Upper lobe of right lung (tissue), 1 donor: ENCODE data around the gene AGBL3. TPM values are rescaled to one million over a fixed set of nuclear protein-coding genes. Genes with fewer than 3 reads are reported as not detected.
A peak's percentile ranks its signal among the peaks of the same experiment; 100 is the strongest.

ENCODE experiments used
- ATAC-seq: fragments of 200-7000 bp; cut with Tn5 transposase; one replicate; pipeline ENCODE4 v1.9.1; 2020; ENCODE audit warnings: mild to moderate bottlenecking, moderate library complexity
- DNase-seq: peaks from one replicate; pipeline ENCODE4 v3.0.0-alpha.2; 2020
- H3K27ac ChIP-seq: fragments of 200-600 bp; one replicate; pipeline ENCODE4 v1.8.0; 2022
- H3K27me3 ChIP-seq: fragments of 200-600 bp; one replicate; pipeline ENCODE4 v1.8.0; 2022; ENCODE audit warnings: mild to moderate bottlenecking
- H3K36me3 ChIP-seq: fragments of 200-600 bp; one replicate; pipeline ENCODE4 v1.8.0; 2022
- H3K4me1 ChIP-seq: fragments of 200-600 bp; one replicate; pipeline ENCODE4 v1.8.0; 2022
- H3K4me3 ChIP-seq: fragments of 200-600 bp; one replicate; pipeline ENCODE4 v1.8.0; 2022; ENCODE audit warnings: mild to moderate bottlenecking
- H3K9me3 ChIP-seq: fragments of 200-600 bp; one replicate; pipeline ENCODE4 v1.8.0; 2022
- CTCF ChIP-seq: fragments of 200-600 bp; IDR thresholded peaks from one replicate; pipeline ENCODE4 v1.8.0; 2022; ENCODE audit warnings: antibody characterized with exemption
- intact Hi-C: fragments of 100-400 bp; cut with DNase I; formaldehyde crosslinking; loops from one replicate; pipeline ENCODE4 v1.11.0; 2022
- total RNA-seq: library from RNA; stranded (reverse); fragmentation: NEBNext Ultra II Directional; extraction: Animal tissue kit (Norgen Biotek cat#: 25700); gene quantifications from one replicate; pipeline ENCODE4 v1.2.1, GENCODE V29; 2021
- donor health status: DM: no; HTN: yes; CAD: no; lungs with severe emphysema.

The AGBL3 gene
- total RNA-seq, 1 donor from 2014 or later, result 3.9 TPM

DNA sequence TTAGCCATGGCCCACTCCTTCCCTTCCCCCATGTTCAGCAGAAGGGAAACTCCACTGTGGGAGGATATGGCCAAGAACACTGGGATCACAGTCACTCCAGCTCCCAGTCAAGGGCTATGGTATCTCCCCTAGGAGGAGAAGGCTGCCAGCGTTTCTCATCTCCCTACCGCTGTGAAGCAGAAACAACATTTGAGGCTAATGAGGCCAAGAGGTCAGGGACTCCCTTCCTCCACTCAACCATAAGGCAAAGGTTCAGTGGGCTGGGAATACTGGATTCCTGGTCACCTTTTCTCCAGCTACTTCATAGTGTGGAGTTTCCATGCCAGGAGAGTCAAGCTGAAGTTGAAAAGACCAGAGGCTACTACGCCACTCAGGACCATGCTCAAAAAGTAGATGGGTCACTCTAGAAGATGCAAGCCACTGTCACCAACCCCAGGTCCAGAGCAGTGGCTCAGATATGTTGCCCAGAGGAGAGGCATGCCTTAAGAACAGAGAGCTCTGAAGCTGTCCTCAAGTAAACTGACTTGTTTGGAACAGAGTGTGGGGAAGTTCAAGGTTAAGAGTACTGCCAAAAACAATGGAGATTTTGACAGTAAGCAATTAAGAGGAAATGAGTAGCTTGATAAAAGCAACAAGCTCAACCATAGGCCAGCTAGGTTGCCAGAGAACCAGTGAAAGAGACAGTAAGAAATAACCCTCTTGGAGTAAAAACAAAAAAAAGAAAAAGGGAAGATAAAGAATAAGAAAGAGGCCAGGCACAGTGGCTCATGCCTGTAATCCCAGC lies 157.8 kb downstream of the AGBL3 start:
- ATAC-seq, result no peak

GRCh38 chr7:135147341-135147898 lies 161.1 kb downstream of the AGBL3 start:
- Histone ChIP-seq H3K27ac (peak overlapping the region; percentile 96), H3K27me3 (no peaks in the 10 kb centered on the region), H3K4me1 (peaks cover 43% of the 10 kb centered on the region), H3K36me3 (no peaks in the 10 kb centered on the region), H3K4me3 (peak overlapping the region; percentile 61), H3K9me3 (no peaks in the 10 kb centered on the region)
- no peak for TF ChIP-seq CTCF
- intact Hi-C loops, result no loop called here
- peak; percentile 41 for ATAC-seq
- DNase-seq, result no peak

More for the DNA sequence above, 157.8 kb downstream of the AGBL3 start:
- Histone ChIP-seq H3K4me3 (no peak overlapping the region), H3K27me3 (no peaks in the 10 kb centered on the region), H3K4me1 (peaks cover 21% of the 10 kb centered on the region), H3K36me3 (no peaks in the 10 kb centered on the region), H3K27ac (no peak overlapping the region), H3K9me3 (no peaks in the 10 kb centered on the region)
- DNase-seq, result no peak
- TF ChIP-seq CTCF, result no peak
- intact Hi-C loops, result no loop called here

- H3K4me3 ChIP-seq, result peak within 1 kb of the TSS; percentile 61
- intact Hi-C loops, result no loop called here
- H3K9me3 ChIP-seq, result no peaks in the 10 kb centered on the region
- H3K27me3 ChIP-seq, result no peaks in the 10 kb centered on the region
- peaks cover 43% of the 10 kb centered on the region for H3K4me1 ChIP-seq
- TF ChIP-seq CTCF, result no peak
- ATAC-seq, result peak; percentile 83
- DNase-seq, result no peak
- no peaks in the 10 kb centered on the region for H3K36me3 ChIP-seq
- peak within 1 kb of the TSS; percentile 96 for H3K27ac ChIP-seq
Observed at GRCh38 chr7:135147899-135148721, 161.8 kb downstream of the AGBL3 start, which contains the start of gene TMEM140. Gene TMEM140, plus strand, starts transcription at chr7:135148072. Its CDS starts 16,370 bp downstream, at chr7:135164442.

DNA sequence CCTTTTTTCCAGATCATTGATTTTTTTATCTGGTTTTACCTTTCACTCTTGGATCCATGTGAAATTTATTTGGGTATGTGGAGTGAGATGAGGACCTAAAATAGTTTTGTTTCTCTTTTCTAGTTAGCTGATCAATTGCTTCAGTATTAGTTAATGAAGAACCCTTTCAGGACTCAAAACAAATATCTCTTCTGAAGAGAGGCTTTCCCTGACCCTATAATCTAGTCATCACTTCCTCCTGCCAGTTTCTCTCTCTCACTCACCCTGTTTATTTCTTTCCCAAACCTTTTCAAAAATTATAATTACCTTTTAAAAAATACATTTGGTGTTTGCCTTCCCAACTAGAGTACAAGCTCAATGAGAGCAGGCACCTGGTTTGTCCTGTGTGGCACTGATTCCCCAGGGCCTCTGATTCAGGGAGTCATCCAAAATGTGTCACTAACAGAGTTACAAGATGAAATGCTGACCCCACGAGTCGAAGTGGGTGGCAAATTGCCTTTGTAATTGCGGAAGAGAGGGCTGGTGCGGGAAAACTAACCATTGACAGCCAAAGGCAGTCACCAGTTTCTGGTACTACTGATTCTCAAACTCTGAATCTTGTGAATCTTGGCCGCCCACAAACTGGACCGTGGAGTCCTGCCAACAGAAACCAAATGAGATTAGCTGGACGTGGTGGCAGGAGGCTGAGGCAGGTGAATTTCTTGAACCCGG lies 163.9 kb downstream of the AGBL3 start:
- Histone ChIP-seq H3K4me1 (peaks cover 43% of the 10 kb centered on the region), H3K27me3 (no peaks in the 10 kb centered on the region), H3K36me3 (no peaks in the 10 kb centered on the region), H3K4me3 (peak overlapping the region; percentile 61), H3K9me3 (no peaks in the 10 kb centered on the region), H3K27ac (peak overlapping the region; percentile 96)
- intact Hi-C loops, result no loop called here
- ATAC-seq (peak; percentile 26), DNase-seq (no peak)
- TF ChIP-seq CTCF, result no peak

GRCh38 chr7:135151132-135151531 lies 164.8 kb downstream of the AGBL3 start:
- H3K27me3 ChIP-seq, result no peaks in the 10 kb centered on the region
- H3K36me3 ChIP-seq, result no peaks in the 10 kb centered on the region
- peaks cover 4% of the 10 kb centered on the region for H3K9me3 ChIP-seq
- peaks cover 42% of the 10 kb centered on the region for H3K4me1 ChIP-seq
- DNase-seq (no peak), ATAC-seq (no peak)
- intact Hi-C loops, result no loop called here
- H3K27ac ChIP-seq, result peak overlapping the region; percentile 96
- H3K4me3 ChIP-seq, result no peak overlapping the region
- TF ChIP-seq CTCF, result no peak
